ENCODE measurements around the gene ROBO1.

DNA sequence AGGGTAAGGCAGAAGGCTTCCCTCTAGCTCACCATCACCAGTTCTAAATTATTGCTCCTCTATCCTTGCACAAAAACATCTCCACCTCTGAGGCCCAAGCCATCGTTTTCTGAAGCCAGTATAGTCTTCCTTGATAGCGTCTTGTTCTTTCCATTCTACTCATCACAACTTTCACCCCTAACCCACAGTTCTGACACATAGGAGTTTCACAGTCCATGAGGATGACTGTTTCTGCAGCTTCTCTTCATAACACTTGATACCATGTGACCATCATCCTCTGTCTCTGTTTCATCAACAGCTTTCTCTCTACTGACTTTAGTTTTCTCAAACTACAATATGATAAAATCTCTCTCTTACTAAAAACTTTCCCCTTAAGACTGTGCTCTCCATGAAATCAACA is 1166.5 kb downstream of the ROBO1 start:
- TF ChIP-seq, protein P1, sequence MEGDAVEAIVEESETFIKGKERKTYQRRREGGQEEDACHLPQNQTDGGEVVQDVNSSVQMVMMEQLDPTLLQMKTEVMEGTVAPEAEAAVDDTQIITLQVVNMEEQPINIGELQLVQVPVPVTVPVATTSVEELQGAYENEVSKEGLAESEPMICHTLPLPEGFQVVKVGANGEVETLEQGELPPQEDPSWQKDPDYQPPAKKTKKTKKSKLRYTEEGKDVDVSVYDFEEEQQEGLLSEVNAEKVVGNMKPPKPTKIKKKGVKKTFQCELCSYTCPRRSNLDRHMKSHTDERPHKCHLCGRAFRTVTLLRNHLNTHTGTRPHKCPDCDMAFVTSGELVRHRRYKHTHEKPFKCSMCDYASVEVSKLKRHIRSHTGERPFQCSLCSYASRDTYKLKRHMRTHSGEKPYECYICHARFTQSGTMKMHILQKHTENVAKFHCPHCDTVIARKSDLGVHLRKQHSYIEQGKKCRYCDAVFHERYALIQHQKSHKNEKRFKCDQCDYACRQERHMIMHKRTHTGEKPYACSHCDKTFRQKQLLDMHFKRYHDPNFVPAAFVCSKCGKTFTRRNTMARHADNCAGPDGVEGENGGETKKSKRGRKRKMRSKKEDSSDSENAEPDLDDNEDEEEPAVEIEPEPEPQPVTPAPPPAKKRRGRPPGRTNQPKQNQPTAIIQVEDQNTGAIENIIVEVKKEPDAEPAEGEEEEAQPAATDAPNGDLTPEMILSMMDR (IDR thresholded peaks at IDR 0.05), result no peak
- no peak for TF ChIP-seq ZFX (IDR thresholded peaks at IDR 0.05; ENCODE audit: borderline replicate concordance)
